KG1 (cell line): Measurements from ENCODE around the gene SRR.

Experiments used
- DNase-seq: peaks from one replicate; lab custom pipeline; 2025; lab: John Stamatoyannopoulos, UW

Gene SRR

GRCh38 chr17:2343421-2343820 lies 39.7 kb downstream of the SRR start:
- no peak for DNase-seq

GRCh38 chr17:2344528-2344927 lies 40.8 kb downstream of the SRR start:
- no peak for DNase-seq

GRCh38 chr17:2346475-2346874 lies 42.7 kb downstream of the SRR start:
- DNase-seq: no peak

- DNase-seq: no peak
Observed at GRCh38 chr17:2347805-2348685, 44.3 kb downstream of the SRR start.

- DNase-seq: no peak
Observed at GRCh38 chr17:2351269-2351668, 47.5 kb downstream of the SRR start.

- no peak for DNase-seq
Observed at GRCh38 chr17:2354311-2354710, 50.6 kb downstream of the SRR start.

GRCh38 chr17:2357237-2357636 lies 53.5 kb downstream of the SRR start:
- DNase-seq: no peak

GRCh38 chr17:2357931-2358434 lies 54.2 kb downstream of the SRR start:
- DNase-seq: no peak

GRCh38 chr17:2361010-2361760 lies 57.4 kb downstream of the SRR start:
- DNase-seq: no peak

GRCh38 chr17:2362016-2362415 lies 58.3 kb downstream of the SRR start:
- no peak for DNase-seq

- no peak for DNase-seq
Observed at GRCh38 chr17:2362416-2362815, 58.7 kb downstream of the SRR start.

- DNase-seq: no peak
Observed at GRCh38 chr17:2362881-2363280, 59.1 kb downstream of the SRR start.

GRCh38 chr17:2363318-2363717 lies 59.6 kb downstream of the SRR start:
- no peak for DNase-seq

- DNase-seq: no peak
Observed at GRCh38 chr17:2363851-2364762, 60.4 kb downstream of the SRR start.

GRCh38 chr17:2364763-2365116 lies 61.0 kb downstream of the SRR start:
- DNase-seq: no peak

- DNase-seq: no peak
Observed at GRCh38 chr17:2365132-2365531, 61.4 kb downstream of the SRR start.

- no peak for DNase-seq
Observed at GRCh38 chr17:2366747-2367494, 63.2 kb downstream of the SRR start.

GRCh38 chr17:2368359-2368758 lies 64.6 kb downstream of the SRR start:
- DNase-seq: no peak

GRCh38 chr17:2369039-2369438 lies 65.3 kb downstream of the SRR start:
- no peak for DNase-seq

- no peak for DNase-seq
Observed at GRCh38 chr17:2369551-2370210, 65.9 kb downstream of the SRR start.

- no peak for DNase-seq
Observed at GRCh38 chr17:2370211-2370589, 66.5 kb downstream of the SRR start.
